ENCODE data around the gene KRTAP19-8. TPM values are rescaled to one million over a fixed set of nuclear protein-coding genes. Genes with fewer than 3 reads are reported as not detected.

Gene KRTAP19-8
- total RNA-seq, 2 donors from 2014 or later, result not detected

DNA sequence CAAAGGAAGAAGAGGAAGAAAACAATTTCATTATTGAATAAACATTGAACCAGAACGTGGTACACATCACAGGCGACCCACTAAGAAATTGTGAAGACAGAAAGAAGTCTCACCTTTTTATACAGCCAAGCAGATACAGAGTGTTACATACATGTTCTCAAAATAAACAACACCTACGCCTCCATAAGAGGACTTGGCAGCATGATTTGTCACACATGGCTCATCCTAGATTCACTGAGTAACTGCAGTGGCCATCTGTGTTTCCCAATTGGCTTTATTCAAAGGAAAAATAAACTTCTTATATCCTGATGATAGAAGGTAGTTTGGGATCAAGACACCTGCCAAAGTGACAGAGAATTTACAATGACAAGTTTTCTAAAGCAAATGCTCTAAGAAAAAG lies 7.6 kb upstream of the KRTAP19-8 start:
- no peak for TF ChIP-seq CTCF (IDR thresholded peaks at IDR 0.05)

DNA sequence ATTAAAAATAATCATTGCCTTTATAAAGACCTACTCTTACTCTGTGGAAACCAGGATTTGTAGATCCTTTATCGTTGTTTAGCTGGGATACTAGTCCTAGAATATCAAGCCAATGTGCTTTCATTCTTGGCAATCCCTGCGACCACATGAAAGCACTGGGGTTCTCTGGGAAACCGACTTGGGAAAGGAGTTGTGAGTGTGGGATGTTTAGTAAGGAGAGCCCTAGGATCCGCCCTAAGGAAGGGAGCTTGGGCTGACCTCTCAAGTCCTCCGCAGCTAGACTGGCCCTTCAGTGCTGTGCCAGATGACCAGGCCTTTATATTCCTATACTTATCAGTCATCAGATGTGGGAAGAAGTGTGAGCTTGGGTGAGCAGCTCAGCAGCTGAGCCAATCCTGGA lies 5.2 kb upstream of the KRTAP19-8 start:
- no peaks in the 10 kb centered on the region for H3K9me3 ChIP-seq
- no peaks in the 10 kb centered on the region for H3K36me3 ChIP-seq
- no peak overlapping the region for H3K4me3 ChIP-seq
- no peak overlapping the region for H3K27ac ChIP-seq
- H3K4me1 ChIP-seq, result no peaks in the 10 kb centered on the region
- intact Hi-C loops (cut with DNase I), result no loop called here
- DNase-seq, result no peak
- no peak for TF ChIP-seq CTCF (IDR thresholded peaks at IDR 0.05)
- H3K9ac ChIP-seq (ENCODE audit: low read depth in 2 of 2, low read length in 2 of 2), result no peak overlapping the region
- no peaks in the 10 kb centered on the region for H3K27me3 ChIP-seq

More for the DNA sequence above, 7.6 kb upstream of the KRTAP19-8 start:
- intact Hi-C loops (cut with DNase I), result no loop called here
- H3K9me3 ChIP-seq, result no peaks in the 10 kb centered on the region
- H3K36me3 ChIP-seq, result no peaks in the 10 kb centered on the region
- no peak overlapping the region for H3K4me3 ChIP-seq
- no peak for DNase-seq
- H3K9ac ChIP-seq (ENCODE audit: low read depth in 2 of 2, low read length in 2 of 2), result no peak overlapping the region
- H3K4me1 ChIP-seq, result no peaks in the 10 kb centered on the region
- H3K27me3 ChIP-seq, result no peaks in the 10 kb centered on the region
- H3K27ac ChIP-seq, result no peak overlapping the region

DNA sequence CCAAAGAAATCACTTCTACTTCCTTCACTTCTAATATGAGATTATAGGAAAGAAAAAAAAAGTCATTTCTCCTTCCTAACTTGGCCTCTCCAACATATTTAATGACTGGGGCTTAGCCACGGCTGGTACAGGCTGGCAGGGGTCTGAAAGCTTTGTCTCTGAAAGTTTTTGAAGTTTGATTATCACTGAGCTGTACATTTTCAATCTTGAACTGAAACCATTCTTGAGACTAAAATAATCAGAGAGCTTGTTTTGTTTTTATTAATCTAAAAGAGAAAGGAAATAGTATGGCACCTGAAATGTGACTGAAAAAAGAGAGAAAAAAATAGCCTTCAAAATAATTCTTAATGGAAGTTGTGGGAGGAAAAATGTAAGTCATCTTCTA lies 3.8 kb upstream of the KRTAP19-8 start:
- Histone ChIP-seq H3K9ac (ENCODE audit: low read depth in 2 of 2, low read length in 2 of 2) (no peak overlapping the region), H3K4me1 (no peaks in the 10 kb centered on the region), H3K4me3 (no peak overlapping the region), H3K27me3 (no peaks in the 10 kb centered on the region), H3K27ac (no peak overlapping the region), H3K36me3 (no peaks in the 10 kb centered on the region), H3K9me3 (no peaks in the 10 kb centered on the region)
- intact Hi-C loops (cut with DNase I), result no loop called here
- DNase-seq, result no peak
- no peak for TF ChIP-seq CTCF (IDR thresholded peaks at IDR 0.05)

- no peak overlapping the region for H3K9ac ChIP-seq (ENCODE audit: low read depth in 2 of 2, low read length in 2 of 2)
- no peaks in the 10 kb centered on the region for H3K36me3 ChIP-seq
- H3K9me3 ChIP-seq, result no peaks in the 10 kb centered on the region
- H3K27ac ChIP-seq, result no peak overlapping the region
- no peak overlapping the region for H3K4me3 ChIP-seq
- no peak for DNase-seq
- no peaks in the 10 kb centered on the region for H3K27me3 ChIP-seq
- H3K4me1 ChIP-seq, result no peaks in the 10 kb centered on the region
- intact Hi-C loops (cut with DNase I), result no loop called here
- TF ChIP-seq CTCF (IDR thresholded peaks at IDR 0.05), result no peak
Observed at GRCh38 chr21:31041295-31042079, 3.2 kb upstream of the KRTAP19-8 start.

- no peak for TF ChIP-seq CTCF (IDR thresholded peaks at IDR 0.05)
- DNase-seq, result no peak
- Histone ChIP-seq H3K36me3 (no peaks in the 10 kb centered on the region), H3K9me3 (no peaks in the 10 kb centered on the region), H3K27me3 (no peaks in the 10 kb centered on the region), H3K4me1 (no peaks in the 10 kb centered on the region), H3K4me3 (no peak overlapping the region), H3K27ac (no peak overlapping the region), H3K9ac (ENCODE audit: low read depth in 2 of 2, low read length in 2 of 2) (no peak overlapping the region)
- intact Hi-C loops (cut with DNase I), result loop anchor here (10.0 kb wide), 1 partner anchor 60 kb away; no protein-coding TSS in a partner anchor
Observed at GRCh38 chr21:31034378-31034777, 3.9 kb downstream of the KRTAP19-8 start.

All from colonic mucosa (tissue), 4 donors.